T follicular helper cell (primary cell): Measurements from ENCODE around the gene CPZ.
A peak's percentile ranks its signal among the peaks of the same experiment; 100 is the strongest.

Experiments used
- DNase-seq: peaks from one replicate; pipeline ENCODE4 v3.0.0-alpha.2; 2020; ENCODE audit warnings: low read depth

The CPZ gene

DNA sequence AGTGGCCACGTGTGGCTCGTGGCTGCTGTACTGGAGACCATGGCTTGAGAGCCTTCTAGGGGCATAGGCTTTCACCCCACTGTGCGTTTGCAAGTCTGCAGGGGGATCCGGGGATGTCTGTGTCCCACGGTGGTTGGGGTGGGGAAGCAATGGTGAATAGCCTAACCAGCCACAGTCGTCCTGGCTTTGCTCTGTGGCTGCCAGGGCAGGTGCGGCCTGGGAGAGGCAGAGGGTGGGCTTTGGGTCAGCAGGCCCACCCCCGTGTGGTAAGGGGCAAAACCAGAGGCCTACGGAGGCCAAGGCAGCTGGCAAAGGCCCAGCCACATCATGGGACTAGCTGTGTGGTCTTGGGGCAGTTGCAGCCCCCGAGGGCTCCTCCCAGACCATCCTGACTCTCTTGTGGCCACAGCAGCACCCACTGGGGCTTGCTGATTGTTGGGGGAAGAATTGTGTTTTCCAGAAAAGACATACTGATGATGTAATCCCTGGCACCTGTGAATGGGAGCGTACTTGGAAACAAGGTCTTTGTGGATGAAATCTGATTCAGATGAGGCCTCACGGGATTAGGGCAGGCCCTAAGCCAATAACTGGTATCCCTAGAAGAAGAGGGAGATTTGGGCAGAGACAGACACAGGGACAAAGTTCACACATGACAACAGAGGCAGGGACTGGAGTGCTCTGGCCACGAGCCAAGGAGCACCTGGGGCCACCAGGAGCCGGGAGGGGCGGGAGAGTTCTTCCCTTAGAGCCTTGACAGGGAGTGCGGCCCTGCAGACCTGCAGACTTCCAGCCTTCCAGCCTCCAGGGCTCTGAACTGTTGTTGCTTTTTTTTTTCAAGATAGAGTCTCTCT, 2.9 kb downstream of the CPZ start:
- DNase-seq, result no peak

DNA sequence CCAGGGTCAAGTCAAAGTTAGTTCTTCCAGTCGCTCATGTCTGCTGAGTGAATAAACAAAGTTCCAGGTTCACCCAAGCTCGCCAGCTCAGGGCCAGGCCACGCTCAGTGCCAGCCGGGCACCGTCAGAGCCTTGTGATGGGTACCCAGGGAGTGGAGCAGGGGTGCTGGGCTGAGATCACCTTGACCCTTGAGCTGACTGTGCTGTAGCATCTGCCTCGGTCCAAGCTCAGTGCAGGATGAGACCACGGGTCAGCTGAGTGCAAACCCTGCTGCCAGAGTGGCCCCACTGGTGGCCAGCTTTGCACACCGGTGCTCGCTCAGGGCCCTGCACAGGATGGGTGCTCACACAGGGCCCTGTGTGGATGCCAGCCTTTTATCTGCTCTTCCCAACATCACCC, 4.3 kb downstream of the CPZ start:
- DNase-seq, result no peak

GRCh38 chr4:8597319-8597718, 4.8 kb downstream of the CPZ start:
- no peak for DNase-seq

DNA sequence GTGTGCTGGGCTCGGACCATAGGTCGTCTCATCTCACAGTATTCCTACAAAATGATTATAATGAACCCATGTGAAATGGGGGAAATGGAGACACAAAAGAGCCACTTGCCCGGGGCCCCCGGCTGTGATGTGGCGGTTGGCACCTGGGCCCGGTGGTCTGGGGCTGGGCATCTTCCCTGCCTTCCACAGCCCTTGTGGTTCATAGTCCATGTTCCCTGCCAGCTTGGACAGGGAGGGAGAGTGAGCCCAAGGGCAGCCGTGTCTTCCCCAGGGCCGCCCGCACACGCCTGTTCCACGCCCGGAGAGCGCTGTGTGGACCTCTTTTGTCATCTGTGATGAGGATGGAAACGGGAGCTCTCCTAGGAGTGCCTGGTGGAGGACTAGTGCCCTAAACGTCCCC, 5.2 kb downstream of the CPZ start:
- DNase-seq, result no peak

GRCh38 chr4:8598391-8599090, 6.0 kb downstream of the CPZ start:
- DNase-seq, result no peak

GRCh38 chr4:8599091-8599460, 6.5 kb downstream of the CPZ start:
- no peak for DNase-seq

- DNase-seq, result no peak
Measured at GRCh38 chr4:8599657-8600056, 7.1 kb downstream of the CPZ start.

DNA sequence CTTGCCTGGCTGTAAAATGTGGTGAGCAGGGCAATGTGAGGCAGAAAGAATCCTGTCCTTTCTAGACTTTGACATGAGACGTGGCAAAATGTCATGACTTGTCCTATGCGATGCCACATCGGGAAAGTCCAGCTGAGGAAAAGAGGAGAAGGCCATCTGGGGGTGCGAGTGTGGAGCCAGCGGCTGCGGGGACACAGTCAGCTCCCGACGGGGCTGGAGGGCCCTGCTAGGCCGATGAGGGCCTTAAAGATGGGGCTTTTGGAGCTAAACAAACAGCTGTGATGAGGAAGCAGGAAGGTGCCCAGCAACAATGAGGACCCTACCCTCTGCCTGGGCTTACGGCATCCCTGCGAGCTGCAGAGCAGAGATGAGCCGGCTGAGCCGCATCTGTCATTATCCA, 7.7 kb downstream of the CPZ start:
- DNase-seq, result no peak

GRCh38 chr4:8600686-8601085, 8.1 kb downstream of the CPZ start:
- DNase-seq, result no peak

- DNase-seq, result no peak
Measured at GRCh38 chr4:8601086-8601485, 8.5 kb downstream of the CPZ start.

DNA sequence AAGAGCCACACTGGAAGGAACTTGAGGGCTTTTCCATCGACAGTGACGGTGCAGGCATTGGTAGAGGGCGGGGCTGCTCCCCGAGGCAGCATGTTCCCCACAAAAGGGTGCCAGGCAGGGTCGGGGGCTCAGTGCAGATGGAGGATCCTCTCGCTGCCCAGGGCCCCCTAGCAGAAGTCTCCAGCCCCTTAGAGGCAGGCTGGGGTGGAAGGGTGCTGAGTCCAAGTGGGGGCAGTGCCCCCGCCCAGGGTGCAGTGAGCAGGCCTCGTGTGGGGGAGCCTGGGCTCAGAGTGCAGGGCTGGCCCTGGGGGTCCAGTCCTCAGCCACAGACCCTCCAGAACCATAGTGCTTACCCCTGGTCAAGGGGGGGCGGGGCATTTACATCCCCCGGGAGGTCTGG, 9.0 kb downstream of the CPZ start:
- DNase-seq, result no peak

DNA sequence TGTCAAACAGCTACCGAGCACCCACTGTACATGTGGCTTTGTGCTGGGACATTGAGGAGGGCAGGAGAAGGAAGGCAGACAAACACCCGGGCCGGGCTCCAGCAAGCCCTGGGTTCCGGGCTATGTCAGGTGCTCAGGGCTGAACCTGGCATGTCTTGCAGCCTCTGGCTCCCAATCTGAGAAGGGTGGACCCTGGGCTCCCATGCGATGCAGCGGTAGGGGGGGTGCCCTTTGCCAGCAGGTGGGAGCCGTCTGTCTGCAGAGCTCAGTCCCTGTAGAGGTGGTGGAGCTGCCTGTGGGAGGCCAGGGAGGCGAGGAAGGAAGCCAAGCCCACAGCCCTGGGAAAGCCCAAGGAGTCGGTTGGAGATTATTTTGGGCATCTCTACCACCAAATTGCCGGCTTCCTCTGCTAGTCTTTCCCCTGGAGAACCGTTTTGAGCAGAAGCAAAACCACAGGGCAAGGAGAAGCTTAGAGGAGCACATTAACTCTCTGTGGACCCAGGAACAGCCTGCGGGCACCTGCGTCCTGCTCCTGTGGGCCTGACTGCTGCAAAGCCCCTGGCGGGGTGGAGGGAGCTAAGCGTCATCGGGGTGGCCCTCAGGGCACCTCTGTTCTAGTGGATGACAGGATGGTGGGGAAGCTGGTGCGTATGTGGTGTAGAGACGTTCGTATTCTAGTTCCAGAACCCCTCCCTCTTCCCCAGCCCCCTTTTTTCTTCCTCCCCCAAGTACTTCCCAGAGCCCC, 10.3 kb downstream of the CPZ start:
- no peak for DNase-seq

- no peak for DNase-seq
Measured at GRCh38 chr4:8603931-8604330, 11.4 kb downstream of the CPZ start.

DNA sequence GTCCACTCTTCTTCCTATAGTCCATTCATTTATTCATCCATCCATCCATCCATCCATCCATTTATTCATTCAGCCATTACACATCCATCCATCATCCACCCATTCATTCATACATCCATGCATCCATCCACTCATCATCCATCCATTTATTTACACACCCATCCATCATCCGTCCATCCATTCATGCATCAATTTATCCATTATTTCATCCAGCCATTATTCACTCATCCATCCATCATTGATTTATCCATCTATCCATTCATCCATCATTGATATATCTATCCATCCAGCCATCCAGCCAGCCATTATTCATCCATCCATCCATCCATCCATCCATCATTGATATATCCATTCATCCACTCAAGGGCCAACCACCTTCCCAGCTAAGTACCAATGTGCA, 12.7 kb downstream of the CPZ start:
- DNase-seq, result no peak

- no peak for DNase-seq
Measured at GRCh38 chr4:8606476-8606875, 13.9 kb downstream of the CPZ start.

DNA sequence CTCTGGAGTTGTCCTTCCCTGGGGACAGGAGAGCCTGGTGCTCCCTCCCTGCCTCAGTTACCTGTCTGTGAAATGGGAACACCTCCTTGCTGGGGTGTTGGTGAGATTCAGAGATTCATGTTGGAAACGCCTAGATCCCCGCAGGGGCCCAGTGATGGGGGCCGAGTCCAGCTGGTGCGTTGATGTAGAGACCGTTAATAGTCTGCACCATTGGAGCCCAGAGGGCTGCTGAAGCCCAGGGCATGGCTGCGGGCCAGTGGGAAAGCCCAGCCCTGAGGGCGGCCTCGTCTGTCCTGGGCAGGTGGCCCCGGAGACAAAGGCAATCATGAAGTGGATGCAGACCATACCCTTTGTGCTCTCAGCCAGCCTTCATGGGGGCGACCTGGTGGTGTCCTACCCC, 14.4 kb downstream of the CPZ start:
- no peak for DNase-seq

DNA sequence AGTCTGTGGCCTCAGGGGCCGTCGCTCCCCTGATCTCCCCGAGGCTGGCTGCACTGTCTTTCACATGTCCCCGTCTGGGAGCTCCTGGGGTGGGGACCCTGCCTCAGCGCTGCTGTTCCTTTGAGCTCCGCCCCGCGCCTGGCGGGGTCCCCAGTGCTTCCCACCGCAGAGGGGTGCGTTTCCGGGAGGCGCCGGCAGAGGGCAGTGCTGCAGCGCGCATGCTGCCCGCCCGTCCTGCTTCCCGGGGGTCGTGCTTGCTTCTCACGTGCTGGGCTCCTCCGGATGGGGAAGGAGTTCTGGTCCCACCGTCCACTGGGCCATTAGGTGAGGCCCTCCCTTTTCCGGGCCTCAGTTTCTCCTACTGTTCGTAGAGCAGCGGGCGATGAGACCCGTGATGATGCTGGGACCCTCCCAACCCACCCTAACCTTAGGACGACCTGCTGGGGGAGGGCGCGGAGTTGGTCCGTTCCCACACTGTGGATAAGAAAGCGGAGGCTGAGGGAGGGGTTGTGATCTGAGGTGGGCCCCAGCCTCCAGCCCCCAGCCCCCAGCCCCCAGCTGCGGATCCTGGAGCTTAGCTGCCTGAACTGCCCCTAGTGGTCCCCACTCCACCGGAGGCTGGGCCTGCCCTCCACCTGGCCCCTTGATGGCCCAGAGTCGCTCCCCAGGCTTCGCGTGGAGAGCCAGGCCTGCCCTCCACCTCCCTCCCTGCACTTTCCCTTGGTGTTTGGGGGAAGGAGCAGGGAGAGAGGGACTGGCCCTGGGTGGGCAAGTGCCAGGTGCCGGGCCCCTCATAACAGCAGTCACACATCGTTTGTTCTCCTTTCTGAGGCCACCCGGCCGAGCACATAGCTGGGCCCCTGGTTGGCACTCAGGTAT, 15.3 kb downstream of the CPZ start:
- peak; percentile 15 for DNase-seq

DNA sequence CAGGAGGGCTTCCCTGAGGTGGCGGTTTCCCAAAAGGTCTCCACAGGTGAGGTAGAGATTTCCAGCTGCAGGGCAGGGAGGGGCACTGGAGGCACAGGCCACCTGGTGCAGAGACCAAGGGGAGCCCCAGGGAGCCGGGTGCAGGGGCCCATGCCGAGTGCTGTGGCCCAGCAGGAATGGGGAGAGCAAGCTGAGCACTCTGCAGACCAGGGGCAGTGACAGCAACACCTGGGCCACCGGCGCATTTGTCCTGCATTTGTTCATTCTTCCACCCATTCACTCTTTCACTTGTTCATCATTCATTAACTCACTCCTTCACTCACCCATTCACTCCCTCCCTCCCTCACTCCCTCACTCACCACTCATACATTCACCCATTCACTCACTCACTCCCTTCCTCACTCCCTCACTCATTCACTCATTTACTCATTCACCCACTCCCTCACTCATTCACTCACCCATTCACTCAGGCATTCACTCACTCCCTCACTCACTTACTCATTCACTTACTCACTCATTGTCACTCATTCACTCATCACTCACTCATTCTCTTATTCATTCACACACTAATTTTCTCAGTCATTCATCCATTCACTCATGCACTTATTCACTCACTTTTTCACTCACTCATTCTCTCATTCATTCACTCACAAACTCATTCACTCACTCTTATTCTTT, 16.3 kb downstream of the CPZ start:
- DNase-seq, result no peak

DNA sequence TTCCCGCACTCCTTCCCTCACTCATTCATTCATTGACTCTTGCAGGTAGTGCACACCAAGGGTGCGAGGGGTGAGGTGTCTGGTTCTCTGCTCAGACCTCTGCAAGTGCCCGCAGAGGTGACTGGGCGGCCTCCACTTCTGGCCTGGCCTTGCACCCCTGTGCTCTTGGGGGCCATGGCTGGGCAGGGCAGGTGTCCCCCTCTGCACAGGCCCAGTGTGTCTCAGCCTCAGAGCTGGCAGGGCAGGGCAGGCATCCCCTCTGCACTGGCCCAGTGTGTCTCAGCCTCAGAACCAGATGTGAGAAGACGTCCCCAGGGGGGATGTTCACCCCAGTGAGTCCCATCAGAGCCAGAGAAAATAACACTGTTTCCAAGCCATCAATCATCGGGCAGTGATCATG, 16.8 kb downstream of the CPZ start:
- no peak for DNase-seq

DNA sequence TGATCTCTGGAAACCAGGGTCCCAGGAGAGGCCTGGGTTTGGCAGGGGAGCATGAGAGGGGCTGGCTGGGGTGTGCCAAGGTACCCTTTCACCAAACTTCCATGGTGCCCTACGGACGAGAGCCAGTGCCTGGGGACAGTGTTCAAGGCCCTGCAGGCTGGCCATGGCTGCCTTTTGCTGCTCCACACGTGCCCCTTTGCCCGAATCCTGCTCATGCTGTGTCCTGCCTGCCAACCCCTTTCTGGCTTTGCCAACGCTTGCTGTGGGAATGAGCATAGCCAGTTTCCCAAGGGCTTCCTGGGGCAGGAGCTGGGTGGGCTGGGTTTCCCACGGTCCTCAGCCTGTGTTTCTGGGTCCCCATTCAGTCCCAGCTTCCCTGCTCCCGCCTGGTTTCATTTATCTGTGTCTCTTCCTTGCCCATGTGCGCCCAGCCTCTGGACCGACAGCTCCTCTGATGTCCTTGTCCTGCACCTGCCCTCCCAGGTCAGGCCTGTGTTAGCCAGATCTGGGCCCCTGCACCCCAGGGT, 17.3 kb downstream of the CPZ start:
- no peak for DNase-seq
